Measurements from ENCODE around the gene FAM156B. TPM values are rescaled to one million over a fixed set of nuclear protein-coding genes. Genes with fewer than 3 reads are reported as not detected.
A peak's percentile ranks its signal among the peaks of the same experiment; 100 is the strongest.

Gene FAM156B
- total and polyA plus RNA-seq, 9 of the 15 experiments (the other 6 are each of a cell fraction or from before 2014, with no cell fraction given) = 0.24 to 32.2 (median 14.2) TPM

DNA sequence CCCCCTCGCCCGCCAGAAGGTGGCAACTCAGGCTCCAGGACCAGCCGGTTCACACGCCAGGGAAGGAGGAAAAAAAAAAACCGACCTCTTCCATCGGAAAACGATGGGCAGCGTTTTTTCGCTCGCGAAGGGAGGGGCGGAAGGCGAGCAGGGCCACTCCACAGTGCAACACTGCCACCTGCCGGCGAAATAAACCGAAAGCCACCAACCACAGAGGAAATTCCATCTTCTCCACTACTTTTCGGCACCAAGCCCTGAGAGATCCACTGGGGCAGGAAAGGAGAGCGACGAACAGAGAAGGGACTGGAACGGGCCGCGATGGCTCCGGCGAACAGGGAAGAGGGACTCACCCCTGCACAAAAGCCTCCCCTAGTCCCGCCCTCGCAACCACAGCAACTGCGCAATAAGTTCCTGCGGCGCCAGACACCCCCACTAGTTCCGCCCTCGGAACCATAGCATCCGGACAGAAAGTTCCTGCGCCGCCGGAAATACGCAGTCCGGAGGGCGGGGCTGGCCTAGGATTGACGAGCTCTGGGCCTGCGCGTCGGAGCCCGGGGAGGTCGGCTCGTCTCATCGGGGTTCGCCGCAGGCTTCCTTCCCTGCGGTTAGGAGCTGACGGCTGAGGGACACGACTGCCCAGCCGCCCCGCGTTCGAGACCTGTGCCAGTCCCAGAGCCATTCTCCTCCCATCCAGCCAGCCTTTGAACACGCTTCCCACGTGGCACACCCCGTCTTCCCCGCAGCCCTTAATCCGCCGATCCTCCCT, 37.8 kb downstream of the FAM156B start (continued):
- TF ChIP-seq, protein P1, sequence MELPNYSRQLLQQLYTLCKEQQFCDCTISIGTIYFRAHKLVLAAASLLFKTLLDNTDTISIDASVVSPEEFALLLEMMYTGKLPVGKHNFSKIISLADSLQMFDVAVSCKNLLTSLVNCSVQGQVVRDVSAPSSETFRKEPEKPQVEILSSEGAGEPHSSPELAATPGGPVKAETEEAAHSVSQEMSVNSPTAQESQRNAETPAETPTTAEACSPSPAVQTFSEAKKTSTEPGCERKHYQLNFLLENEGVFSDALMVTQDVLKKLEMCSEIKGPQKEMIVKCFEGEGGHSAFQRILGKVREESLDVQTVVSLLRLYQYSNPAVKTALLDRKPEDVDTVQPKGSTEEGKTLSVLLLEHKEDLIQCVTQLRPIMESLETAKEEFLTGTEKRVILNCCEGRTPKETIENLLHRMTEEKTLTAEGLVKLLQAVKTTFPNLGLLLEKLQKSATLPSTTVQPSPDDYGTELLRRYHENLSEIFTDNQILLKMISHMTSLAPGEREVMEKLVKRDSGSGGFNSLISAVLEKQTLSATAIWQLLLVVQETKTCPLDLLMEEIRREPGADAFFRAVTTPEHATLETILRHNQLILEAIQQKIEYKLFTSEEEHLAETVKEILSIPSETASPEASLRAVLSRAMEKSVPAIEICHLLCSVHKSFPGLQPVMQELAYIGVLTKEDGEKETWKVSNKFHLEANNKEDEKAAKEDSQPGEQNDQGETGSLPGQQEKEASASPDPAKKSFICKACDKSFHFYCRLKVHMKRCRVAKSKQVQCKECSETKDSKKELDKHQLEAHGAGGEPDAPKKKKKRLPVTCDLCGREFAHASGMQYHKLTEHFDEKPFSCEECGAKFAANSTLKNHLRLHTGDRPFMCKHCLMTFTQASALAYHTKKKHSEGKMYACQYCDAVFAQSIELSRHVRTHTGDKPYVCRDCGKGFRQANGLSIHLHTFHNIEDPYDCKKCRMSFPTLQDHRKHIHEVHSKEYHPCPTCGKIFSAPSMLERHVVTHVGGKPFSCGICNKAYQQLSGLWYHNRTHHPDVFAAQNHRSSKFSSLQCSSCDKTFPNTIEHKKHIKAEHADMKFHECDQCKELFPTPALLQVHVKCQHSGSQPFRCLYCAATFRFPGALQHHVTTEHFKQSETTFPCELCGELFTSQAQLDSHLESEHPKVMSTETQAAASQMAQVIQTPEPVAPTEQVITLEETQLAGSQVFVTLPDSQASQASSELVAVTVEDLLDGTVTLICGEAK (IDR thresholded peaks at IDR 0.05) = peak; percentile 91
- TF ChIP-seq, protein P1 (CRISPR knock-in tag; IDR thresholded peaks at IDR 0.05) = no peak
- no peak for TF ChIP-seq DACH1 (IDR thresholded peaks at IDR 0.05; ENCODE audit: partially characterized antibody)
- peak; percentile 7 for TF ChIP-seq PHF20 (IDR thresholded peaks at IDR 0.05; ENCODE audit: partially characterized antibody)
- TF ChIP-seq DPF2 (IDR thresholded peaks at IDR 0.05) = no peak
- TF ChIP-seq MCM2 (IDR thresholded peaks at IDR 0.05; ENCODE audit: low read depth) = no peak
- TF ChIP-seq ZBTB1 (CRISPR knock-in tag; IDR thresholded peaks at IDR 0.05; ENCODE audit: borderline replicate concordance, low read depth) = peak; percentile 67; the same call in 1 of the 2 replicates
- TF ChIP-seq SMARCA5 (IDR thresholded peaks at IDR 0.05) = no peak
- TF ChIP-seq NCOA4 (IDR thresholded peaks at IDR 0.05; ENCODE audit: partially characterized antibody) = no peak
- no peak for TF ChIP-seq ZBED1 (IDR thresholded peaks at IDR 0.05)
- peak; percentile 96 for TF ChIP-seq NEUROD1 (IDR thresholded peaks at IDR 0.05; ENCODE audit: borderline replicate concordance, low read depth, low read length, partially characterized antibody)
- TF ChIP-seq HNRNPK (IDR thresholded peaks at IDR 0.05; ENCODE audit: low read depth, low read length, poor library complexity, severe bottlenecking) = no peak
- TF ChIP-seq ZKSCAN1 (IDR thresholded peaks at IDR 0.05; ENCODE audit: low read depth, low read length) = 0 out of 2 replicates have a peak, but pooled peaks have one; percentile 9
- TF ChIP-seq EGR1 (conservative IDR thresholded peaks at IDR 0.05) = peak; percentile 82
- no peak for TF ChIP-seq FOXK1 (CRISPR knock-in tag; IDR thresholded peaks at IDR 0.05; ENCODE audit: borderline replicate concordance)
- TF ChIP-seq ZNF253 (CRISPR knock-in tag; conservative IDR thresholded peaks at IDR 0.05) = no peak
- TF ChIP-seq SIRT6 (IDR thresholded peaks at IDR 0.05; ENCODE audit: low read depth, low read length) = no peak
- TF ChIP-seq, protein P2, sequence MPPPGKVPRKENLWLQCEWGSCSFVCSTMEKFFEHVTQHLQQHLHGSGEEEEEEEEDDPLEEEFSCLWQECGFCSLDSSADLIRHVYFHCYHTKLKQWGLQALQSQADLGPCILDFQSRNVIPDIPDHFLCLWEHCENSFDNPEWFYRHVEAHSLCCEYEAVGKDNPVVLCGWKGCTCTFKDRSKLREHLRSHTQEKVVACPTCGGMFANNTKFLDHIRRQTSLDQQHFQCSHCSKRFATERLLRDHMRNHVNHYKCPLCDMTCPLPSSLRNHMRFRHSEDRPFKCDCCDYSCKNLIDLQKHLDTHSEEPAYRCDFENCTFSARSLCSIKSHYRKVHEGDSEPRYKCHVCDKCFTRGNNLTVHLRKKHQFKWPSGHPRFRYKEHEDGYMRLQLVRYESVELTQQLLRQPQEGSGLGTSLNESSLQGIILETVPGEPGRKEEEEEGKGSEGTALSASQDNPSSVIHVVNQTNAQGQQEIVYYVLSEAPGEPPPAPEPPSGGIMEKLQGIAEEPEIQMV (tag; conservative IDR thresholded peaks at IDR 0.05; ENCODE audit: low read depth) = no peak
